NCI-H128 (cell line): ENCODE results near the gene JADE2.
"Not testable (repeated sequence)": the region's sequence is repeated elsewhere in the genome, so short reads cannot be mapped to it uniquely, and the experiment has no call there.

ENCODE experiments used
- DNase-seq: peaks from one replicate; lab custom pipeline; 2025; ENCODE audit not compliant: unreplicated experiment; lab: John Stamatoyannopoulos, UW

The JADE2 gene

DNA sequence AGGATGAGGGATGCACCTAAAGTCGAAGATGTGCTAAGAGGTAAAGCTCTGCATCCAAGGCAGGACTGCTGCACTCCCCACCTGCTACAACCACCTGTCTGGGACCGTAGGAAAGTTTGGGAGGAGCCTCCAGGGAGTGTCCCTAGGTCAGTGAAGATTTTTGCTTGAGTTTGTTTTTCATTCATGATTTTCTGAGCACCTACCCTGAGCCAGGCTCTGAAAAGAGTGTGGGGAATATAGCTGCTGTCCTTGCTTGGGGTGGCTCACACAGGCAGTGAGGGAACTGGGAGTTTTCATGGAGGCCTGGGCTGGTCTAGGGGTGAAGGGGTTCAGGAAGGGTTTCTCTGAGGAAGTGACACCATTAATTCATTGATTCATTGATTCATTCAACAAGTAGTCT is 58.3 kb downstream of the JADE2 start:
- DNase-seq = no peak

- DNase-seq = no peak
Observed at GRCh38 chr5:134584662-134585061, 59.2 kb downstream of the JADE2 start.

GRCh38 chr5:134585966-134586365 is 60.5 kb downstream of the JADE2 start:
- DNase-seq = no peak

DNA sequence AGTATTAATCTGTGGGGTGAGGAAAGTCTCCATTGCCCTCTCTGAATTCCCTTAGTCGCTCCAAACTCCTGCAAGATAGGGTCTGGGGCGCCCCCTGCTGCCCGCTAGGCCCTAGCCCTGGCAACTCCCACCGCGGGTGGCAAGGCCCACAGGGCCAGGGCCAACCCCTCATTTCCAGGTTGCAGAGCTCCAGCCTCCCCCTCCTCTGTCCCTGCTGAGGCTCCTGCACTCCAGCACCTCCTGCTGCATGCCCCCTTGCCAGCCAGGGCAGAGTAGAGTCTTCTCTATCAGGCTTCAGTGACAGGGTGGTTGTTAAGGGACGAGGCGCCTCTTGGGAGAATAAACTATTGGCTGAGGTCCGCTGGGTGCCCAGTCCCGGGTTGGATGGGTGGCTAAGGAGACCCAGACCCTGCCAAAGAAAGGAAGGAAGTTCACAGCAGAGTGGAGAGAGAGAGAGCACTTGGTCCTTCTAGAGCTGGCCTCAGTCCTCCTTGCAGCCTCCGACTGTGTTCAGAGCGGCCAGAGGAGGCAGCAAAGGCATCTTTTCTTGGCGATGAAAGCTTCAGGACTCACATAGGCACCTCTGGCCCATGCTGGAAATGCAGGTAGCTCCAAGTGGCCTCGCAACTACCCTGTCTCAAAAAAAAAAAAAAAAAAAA is 61.5 kb downstream of the JADE2 start:
- DNase-seq = no peak

- no peak for DNase-seq
Observed at GRCh38 chr5:134590992-134591659, 65.7 kb downstream of the JADE2 start.

GRCh38 chr5:134592141-134592746 is 66.8 kb downstream of the JADE2 start:
- no peak for DNase-seq

GRCh38 chr5:134594336-134594735 is 68.9 kb downstream of the JADE2 start:
- DNase-seq = no peak

DNA sequence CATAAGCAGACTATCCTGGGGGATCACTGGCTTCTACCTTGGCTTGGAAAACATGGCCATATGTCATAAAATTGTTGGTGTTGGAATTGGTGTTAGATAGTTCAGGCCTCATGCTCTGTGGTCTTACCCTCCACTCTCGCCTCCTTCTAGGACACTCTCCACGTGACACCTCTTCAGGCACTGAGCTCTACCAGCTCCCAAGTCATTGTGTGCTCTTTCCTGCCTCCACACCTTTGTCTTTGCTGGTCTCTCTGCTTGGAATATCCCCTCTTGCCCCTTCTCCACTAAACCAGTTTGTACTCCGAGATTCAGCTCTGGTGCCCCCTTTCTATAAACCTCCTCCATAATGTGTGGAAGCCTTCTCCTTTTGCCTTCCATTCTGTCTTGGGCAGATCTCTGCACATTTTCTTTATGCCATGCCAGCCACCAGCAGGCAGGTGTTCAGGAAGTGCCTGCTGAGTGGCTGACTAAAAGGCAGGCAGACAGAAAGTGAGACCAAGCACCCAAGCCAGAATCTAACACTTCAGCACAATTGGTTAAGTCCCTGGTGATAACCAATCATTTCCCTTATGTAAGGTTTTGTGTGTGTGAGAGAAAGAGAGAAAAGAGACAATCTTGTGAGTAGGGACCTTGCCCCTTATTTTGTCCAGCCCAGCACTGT is 69.5 kb downstream of the JADE2 start:
- no peak for DNase-seq

- no peak for DNase-seq
Observed at GRCh38 chr5:134595458-134595838, 70.0 kb downstream of the JADE2 start.

- not testable (repeated sequence) for DNase-seq
Observed at GRCh38 chr5:134599820-134600219, 74.3 kb downstream of the JADE2 start.

- DNase-seq = no peak
Observed at GRCh38 chr5:134600600-134600999, 75.1 kb downstream of the JADE2 start.

- no peak for DNase-seq
Observed at GRCh38 chr5:134603059-134603458, 77.6 kb downstream of the JADE2 start.

- DNase-seq = no peak
Observed at GRCh38 chr5:134604908-134605307, 79.4 kb downstream of the JADE2 start.

- no peak for DNase-seq
Observed at GRCh38 chr5:134606726-134607125, 81.3 kb downstream of the JADE2 start.

- DNase-seq = no peak
Observed at GRCh38 chr5:134608555-134608954, 83.1 kb downstream of the JADE2 start.

DNA sequence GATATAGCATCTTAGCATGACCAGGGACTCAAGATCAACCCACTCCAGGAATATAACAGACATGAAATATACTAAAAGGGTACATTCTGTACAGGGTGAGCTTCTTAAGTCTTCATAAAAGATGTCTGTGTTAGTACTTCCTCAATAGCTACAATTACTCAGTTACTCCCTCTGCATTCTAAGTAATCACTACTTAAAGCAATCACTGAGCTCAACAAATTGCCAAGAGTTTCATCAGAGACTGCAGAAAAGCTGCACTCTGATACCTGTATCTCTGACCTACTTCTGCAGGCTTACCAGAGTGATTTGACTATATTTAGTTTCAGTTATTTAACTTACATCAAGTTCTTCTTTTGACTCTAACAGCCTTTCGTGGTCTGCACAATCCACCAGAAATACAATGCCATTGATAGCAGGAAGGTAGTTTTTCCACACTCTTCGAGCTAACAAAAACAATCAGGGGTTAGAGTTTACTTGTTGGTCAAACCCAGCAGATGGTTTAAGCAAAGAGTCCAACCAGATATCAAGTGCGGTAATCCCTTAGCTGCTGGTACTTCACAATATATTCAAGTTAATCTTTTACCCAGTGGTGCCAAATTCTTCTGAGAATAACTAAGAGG is 83.9 kb downstream of the JADE2 start:
- no peak for DNase-seq

DNA sequence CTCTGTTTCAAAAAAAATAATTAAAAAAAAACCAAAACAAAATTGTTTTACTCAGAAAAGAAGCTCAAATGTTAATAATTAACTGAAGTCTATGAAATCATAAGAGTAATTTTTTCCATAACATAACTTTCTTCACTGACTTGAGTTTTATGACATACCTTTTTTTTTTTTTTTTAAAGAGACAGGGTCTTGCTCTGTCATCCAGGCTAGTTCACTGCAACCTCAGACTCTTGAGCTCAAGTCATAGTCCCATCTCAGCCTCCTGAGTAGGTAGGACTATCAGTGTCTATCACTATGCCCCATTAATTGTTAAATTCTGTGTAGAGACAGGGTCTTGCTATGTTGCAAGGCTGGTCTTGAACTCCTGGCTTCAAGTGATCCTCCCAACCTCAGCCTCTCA is 85.3 kb downstream of the JADE2 start:
- no peak for DNase-seq

DNA sequence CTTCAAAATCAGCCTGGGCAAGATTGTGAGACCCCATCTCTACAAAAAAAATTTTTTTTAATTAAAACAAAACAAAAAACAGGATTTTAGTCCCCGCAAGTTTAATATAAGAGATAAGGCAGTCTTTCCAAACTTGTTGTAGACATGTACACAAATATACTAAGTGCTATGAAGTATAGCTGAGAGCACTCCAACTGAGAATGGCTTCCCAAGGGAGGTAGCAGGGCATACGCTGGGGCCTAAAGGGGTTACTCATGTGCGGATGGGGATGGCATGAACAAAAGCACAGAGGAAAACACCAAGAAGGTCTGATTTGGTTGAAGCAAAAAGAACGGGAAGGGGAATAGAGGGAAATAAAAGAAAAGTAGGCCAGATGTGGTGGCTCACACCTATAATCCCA is 86.0 kb downstream of the JADE2 start:
- no peak for DNase-seq

- no peak for DNase-seq
Observed at GRCh38 chr5:134614450-134615085, 89.1 kb downstream of the JADE2 start.

GRCh38 chr5:134620634-134621033 is 95.2 kb downstream of the JADE2 start:
- DNase-seq = no peak

DNA sequence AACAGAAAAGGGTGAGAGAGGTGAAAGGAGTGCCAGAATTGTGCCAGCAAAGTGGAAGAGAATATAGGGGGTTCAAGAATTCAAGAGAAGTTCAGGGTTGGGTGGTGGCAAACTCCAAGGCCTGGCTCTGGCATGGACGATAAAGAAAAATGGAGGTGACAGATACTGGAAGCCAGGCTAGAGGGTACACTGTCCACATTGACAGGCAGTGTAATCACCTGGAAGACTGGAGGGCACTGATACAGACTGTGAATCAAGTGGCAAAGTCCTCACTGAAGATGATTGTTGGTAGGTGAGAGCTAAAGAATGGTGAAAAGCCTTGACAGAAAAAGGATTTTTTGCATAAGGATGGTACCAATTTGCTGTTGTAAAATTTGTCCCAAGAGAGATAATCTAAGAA is 100.1 kb downstream of the JADE2 start:
- DNase-seq = no peak
